Brain pericyte (primary cell): Measurements from ENCODE around the gene COL26A1.

Source experiments
- DNase-seq: peaks from one replicate; pipeline ENCODE4 v3.0.0-alpha.2; 2012; ENCODE audit warnings: low read depth, low spot score

Gene COL26A1

DNA sequence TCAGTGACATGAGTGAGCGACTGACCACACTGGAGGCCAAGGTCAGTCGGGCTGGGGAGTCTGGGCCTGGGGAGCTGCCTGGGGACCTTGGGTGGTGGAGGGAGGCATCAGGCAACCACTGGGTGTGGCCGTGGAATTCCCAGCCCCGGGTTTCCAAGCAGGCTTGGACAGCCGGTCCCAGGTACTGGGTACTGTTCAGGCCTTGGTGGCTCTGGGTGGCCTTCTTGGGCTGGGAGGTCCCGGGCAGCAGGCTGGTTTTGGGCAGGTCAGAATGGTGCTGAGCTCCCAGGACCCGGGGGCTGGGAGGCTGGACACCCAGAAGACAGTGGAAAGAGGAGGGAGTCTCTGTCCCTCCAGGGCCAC lies 170.4 kb downstream of the COL26A1 start:
- no peak for DNase-seq

DNA sequence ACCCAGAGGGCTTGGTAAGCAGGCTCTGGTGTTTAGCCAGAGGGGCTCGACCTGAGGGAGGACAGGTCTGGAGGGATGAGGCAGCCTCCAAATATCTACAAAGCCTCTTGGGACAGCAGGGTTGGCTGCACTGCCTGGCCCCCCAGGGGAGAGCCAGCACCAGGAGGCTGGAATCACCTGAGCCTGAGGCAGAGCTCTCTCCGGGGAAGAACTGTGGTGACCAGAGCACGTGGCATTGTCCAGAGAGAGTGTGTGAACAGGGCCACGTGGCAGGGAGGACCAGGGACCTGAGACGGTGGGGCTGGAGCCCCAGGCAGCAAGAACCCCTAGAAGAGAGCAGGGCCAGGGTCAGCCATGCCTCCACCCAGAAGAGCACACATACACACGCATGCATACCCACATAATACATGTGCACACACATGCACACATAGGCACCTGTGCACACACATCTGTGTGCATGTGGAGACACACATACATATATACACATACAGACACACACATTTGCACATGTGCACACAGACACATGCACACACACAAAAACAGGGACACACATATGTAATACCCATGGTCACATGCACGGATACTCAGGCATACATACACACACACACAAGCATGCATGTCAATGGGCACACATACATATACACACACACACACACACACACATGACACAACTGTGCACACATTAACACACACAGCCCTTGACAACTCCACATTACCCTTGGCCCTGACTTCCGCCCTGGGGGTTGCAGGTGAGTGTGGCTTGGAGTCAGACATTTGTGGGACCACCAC lies 171.5 kb downstream of the COL26A1 start:
- no peak for DNase-seq

DNA sequence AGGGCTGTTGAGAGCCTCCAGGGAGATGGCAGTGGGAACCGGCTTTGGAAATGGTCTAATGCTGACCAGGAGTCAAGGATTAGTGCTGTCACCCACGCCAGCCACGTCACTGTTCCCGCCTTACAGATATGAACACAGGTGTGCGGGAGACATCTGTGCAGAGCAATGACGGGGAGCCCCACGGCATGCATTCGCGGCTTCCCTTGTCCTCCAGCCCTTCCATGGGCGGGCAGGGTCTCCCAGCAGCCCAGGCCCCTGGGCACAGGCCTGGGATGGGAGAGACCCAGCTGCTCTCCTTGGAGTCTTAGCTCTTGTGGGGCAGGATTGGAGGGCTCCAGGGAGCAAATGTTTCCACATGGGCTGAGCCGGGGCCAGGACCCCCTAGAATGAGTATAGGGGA lies 172.2 kb downstream of the COL26A1 start:
- no peak for DNase-seq

DNA sequence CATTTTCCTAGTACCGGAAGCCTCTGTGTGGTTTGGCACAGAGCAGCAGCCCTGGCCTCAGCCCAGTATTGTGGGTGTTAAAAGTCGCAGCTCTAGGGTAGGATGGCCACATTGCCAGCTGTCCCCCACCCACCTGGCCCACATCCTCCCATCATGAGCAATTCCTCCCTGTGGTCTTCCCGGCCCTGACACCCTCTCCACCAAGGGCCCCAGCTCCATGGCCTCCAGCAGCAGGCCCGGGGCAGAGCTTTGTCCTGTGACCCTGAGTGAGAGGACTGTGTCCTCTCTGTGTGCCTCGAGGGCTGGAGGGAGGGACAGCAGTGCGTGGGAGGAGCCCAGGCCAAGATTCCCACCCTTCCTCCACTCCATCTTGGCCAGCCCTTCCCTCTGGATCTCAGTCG lies 172.7 kb downstream of the COL26A1 start:
- no peak for DNase-seq

DNA sequence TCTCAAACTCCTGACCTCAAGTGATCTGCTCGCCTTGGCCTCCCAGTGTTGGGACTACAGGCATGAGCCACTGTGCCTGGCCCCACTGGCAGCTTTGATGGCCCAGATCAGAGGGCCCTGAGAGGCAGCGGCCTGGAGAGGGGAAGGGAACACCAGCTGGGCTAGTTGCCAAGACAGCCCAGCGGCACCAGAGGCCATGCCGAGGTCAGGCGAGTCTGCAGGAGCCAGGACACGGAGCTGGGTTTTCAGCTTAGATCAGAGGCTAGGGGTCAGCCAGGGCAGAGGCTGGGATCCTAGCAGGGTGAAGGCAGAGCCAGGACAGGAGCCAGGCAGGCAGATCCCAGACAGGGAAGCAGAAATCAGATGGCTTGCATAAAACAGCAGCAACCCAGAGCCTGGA lies 173.6 kb downstream of the COL26A1 start:
- no peak for DNase-seq

DNA sequence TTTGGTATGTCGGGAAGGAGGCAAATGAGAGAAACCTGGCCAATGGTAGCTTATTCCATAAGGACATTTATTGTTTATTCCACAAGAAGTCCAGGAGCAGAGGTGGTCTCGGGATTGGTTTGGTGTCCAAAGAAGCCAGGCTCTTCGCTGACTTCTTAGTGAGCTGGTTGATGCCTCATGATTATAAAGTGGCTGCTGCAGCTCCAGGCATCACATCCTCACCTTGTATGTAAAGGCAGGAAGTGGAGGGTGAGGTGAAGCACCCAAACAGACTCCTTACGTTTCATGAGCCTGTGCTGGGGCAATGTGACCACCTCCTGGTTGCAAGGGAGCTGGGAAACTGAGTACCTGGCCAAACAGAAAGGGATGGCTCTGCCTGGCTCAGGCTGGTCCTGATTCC lies 174.0 kb downstream of the COL26A1 start:
- no peak for DNase-seq

DNA sequence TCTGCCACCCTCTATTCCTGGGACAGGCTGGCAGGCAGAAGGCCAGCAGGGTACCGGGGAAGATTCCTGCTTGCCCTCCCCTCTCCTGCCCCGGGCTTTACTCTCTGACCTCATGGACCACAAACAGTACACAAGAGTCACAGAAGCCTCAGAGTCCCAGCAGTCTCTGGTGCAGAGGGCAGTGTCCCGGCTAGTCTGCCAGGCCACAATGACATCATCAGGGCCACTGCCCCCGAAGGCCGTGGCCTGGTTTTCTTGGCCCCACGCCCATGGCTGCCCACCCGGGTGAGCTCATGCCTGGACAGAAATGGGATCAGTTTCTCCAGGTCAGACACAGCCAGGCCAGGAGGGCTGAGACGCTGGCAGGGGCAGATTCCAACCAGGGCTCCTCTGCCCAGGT lies 174.5 kb downstream of the COL26A1 start:
- no peak for DNase-seq

DNA sequence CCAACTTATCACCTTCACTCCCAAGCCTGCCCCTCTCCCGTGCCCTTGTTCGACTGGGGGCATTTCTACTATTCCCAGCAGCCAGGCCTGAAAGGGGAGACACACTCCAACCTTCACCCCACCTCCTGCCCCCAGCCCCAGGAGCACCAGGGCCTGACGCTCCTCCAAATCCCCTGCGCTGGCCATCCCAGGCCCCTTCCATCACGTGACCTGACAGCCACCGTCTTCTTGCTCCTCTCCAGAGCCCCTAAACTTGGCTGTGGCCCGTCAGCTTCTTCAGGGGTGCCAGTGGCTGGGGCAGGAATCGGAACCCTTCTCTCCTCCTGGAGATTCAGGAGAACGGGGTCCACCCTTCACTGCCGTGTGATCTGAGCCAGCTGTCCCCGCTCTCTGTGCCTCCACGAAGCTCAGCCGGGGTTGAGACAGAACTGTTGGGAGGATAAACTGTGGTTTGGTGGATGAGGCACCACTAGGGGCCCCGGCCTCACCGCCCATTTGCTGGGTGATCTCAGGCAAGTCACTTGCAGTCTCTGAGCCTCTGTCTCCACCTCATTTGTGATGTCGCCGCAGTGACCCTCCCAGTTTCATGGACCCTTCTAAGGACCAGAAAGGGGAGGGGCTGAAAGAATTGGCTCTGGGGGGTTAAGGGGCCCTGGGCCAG lies 175.4 kb downstream of the COL26A1 start:
- DNase-seq = no peak

DNA sequence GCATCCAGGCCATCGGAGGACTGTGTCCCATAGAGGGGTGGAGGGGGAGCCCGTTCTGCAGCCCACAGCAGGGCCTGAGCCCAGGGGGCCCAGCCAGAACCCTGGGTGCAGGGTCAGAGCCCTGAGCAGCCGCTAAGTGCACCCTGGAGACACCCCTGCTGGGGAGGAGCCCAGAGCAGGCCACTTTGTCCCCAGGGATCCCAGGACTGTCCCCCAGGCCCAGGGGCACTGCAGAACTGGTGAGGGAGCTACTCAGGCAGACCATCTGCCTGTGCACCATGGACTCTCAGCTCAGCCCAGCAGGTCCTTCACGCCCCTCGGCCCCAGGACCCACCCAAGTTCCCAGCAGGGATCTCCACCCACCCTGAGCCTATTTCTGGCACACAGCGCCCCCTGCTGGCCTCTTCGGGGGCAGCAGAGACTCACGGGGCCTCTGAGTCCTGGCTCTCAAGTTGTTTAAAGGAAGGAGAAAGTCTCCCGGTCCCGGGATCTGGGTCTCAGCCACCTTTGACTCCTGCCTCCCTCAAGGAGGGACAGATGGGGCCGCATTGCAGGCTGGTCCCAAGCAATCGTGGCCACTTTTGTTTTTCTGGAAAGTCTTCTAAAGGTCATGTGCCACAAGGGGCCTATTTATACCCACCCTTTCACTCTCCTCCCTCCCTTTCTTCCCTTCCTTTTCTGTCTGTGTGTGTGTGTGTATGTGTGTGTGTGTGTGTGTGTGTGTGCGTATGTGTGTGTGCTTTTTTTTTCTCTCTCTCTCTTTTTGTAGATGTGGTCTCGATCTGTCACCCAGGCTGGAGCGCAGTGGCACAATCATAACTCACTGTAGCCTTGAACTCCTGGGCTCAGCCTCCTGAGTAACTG lies 176.2 kb downstream of the COL26A1 start:
- no peak for DNase-seq

DNA sequence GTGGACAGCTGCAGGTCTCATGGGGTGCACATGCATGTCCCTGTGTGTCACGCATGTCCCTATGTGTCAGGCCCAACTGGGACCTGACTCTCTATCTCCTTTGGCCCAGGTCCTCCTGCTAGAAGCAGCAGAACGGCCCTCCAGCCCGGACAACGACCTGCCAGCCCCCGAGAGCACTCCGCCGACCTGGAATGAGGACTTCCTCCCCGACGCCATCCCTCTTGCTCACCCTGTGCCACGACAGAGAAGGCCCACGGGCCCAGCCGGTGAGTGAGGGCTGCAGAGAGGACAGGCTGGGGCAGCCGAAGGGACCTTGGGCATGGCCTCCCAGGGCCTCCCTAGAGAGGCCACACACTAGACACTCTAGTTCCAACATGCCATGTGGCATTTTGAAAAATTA lies 177.1 kb downstream of the COL26A1 start:
- DNase-seq = no peak

DNA sequence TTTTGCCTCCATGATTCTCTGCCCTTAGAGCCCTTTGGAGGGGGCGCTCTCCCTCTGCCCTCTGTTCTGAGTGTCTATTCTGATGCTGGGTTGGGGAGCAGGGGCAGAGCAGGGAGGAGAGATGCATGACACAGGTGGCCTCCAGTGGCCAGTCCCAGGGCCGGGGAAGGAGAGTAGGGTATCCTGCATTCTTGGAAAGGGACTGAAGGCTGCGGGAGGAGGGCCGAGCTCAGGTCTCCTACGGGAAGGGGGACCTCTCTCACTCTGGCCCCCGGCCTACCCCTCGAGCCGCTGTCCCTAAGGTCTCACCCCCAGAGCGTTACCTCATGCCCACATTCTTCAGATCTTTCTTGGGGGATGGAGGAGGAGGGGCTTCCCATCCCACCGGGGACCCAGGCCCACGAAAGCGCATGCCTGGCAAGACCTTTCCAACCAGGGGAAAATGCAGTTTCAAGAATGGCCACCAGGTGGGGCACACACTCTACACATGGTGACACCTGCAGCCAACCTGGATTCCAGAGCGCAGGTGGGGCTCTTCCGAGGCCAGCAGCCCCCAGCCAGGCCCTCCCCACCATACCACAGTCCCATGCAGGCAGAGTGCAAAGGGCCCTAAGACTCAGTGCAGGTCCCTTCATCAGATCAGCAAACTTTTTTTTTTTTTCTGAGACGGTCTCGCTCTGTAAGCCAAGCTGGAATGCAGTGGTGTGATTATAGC lies 180.0 kb downstream of the COL26A1 start:
- DNase-seq = no peak

DNA sequence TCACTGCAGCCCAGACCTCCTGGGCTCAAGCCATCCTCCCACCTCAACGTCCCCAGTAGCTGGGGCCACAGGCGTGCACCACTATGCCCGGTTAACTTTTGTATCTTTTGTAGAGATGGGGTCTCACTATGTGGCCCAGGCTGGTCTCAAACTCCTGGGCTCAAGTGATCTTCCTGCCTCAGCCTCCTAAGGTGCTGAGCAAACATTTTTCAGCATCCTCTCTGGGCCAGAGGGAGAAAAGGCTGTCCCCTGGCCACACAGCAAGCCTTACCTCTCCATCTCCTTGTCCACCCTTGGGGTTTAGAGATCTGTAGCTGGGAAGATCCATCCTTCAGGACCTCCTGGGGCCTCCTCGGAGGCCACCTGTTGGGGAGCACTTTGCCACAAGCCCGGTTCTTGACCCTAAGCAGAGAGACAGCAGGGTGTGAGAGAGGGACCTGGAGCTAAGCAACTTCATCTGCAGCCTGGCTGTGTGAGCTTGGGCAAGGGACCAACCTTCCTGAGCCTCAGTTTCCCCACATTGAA lies 180.6 kb downstream of the COL26A1 start:
- DNase-seq = no peak

DNA sequence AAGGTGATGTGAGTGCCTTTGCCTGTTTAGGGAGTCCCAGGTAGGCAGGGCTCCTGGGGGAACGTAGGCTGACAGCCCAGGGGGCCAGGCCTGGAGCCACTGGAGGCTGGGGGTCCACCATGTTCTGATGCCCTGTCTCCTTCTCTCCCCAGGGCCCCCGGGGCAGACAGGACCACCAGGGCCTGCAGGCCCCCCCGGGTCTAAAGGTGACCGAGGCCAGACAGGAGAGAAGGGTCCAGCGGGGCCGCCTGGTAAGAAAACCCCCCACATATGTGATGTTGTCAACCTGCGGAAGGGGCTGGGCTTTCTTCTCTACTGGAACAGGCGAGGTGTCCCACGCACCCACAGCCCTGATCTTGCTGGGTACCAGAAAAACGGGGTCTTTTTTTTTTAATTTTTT lies 181.2 kb downstream of the COL26A1 start:
- no peak for DNase-seq

DNA sequence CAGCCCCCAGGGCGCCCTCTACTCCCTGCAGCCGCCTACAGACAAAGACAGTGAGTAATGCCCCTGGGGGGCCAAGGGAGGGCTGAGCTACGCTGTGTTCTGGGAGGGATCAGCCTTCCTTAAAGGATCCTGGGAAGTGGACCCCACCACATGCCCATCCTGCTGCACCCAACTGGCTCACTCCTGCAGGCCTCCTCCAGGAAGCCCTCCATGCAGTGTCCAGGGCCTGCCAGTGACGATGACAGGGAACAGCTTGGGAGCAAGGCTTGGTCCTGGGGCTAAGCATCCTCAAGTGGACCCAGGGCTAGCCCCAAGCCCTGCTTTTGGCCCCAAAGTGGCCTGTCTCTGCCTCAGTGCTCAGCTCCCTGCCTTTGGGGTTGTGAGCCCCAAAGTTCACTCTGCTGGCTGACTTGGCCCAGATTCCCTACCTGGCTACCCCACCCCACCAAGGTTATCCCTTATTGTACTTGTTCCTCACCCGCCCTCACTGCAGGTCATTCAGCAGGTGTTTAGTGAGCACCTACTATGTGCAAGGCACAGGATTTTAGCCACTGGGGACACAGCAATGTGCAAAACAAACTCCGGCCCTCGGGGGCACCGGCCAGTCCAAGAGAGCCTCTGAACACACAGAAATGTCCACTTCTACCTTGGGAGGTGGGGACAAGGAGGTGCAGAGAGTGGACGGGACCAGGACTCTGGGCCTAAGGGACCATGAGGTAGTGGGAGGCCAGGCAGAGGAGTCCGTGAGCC lies 182.9 kb downstream of the COL26A1 start:
- no peak for DNase-seq

DNA sequence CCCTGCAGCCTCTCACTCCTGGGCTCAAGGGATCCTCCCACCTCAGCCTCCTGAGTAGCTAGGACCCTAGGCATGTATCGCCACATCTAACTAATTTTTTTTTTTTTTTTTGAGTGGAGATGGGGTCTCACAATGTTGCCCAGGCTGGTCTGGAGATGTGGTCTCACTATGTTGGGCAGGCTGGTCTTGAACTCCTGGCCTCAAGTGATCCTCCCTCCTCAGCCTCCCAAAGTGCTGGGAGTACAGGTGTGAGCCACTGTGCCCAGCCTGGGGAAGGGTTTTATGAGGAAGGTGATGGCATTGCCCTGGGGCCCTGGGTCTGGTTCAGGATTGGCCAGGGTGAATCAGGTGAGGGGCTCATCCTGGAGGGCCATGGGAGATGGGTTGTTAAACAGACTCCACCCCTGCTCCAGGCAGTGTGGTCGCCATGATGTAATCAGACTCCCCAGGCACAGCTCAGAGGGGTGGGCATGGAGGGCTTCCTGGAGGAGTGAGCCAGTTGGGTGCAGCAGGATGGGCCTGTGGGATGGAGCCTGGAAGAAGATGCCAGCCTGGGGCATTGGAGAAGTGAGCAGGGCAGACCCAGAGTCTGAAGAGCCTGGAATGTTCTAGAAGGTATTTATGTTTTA lies 183.7 kb downstream of the COL26A1 start:
- DNase-seq = no peak

DNA sequence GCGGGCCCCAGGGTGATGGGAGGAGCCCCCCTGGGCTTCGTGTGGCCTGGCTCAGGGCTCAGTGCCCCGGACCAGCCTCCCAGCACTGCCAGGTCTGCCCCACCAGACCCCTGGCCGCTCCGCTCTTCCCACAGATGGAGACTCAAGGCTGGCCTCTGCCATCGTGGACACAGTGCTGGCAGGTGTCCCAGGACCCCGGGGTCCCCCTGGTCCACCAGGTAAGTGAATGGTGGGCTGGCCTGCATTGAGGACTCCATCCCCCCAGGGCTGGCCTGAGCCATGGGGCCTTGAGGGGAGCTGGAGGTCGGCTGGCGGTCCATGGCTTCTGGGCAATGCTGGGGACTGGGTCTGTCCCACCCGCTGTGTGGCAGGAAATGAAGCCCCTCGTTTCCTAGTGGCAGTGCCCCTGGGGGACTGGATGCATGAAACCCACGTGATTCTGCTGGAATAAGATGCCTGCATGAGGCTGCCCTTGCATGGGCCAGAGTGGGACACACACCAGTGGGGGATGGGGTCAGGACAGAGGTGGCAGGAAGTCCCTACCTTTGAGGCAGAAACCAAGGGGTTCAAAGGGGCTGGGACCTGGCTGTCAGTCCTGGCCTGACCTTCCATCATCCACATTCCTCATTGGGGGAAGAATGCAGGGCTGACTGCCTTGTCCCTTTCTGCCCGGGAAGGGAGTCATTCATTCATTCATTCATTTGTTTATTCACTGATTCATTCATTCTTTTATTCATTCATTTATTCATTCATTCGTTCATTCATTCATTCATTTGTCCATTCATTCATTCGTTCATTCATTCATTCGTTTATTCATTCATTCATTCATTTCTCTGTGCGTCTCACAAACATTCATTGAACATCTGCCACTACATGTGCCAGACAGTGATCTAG lies 184.6 kb downstream of the COL26A1 start:
- DNase-seq = no peak

DNA sequence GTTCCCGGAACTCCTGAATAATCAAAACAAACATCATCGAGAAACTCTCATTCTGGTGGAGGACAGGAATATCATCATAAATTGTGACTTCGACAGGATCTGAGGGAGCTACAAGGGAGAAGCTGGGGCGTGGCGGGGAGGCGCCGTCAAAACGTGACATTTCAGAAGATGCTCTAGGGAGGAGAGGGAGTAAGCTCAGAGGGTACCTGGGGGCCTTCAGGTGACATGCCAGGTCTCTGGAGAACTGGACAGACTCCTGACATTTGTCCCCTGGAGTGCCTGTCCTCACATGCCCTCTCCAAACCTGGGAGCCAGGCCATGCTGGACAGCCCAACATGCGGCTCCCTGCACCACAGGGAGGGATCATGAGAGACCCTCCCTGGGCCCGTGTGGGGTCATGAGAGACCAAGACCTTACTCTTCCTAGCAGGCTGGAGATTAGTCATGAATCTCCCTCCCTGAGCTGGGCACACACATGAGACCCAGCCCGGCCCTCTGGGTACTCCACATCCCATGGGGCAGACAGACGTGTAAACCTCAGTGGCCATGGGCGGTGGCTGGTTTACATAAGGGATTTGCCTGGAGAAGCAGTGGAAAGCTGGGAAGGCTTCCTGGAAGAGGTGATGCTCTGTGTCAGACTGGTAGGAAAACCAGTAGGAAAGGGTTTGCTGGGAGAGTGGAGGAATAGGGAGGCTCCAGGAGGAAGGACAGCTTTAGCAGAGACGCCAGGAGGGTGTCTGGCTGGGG lies 185.4 kb downstream of the COL26A1 start:
- DNase-seq = no peak

DNA sequence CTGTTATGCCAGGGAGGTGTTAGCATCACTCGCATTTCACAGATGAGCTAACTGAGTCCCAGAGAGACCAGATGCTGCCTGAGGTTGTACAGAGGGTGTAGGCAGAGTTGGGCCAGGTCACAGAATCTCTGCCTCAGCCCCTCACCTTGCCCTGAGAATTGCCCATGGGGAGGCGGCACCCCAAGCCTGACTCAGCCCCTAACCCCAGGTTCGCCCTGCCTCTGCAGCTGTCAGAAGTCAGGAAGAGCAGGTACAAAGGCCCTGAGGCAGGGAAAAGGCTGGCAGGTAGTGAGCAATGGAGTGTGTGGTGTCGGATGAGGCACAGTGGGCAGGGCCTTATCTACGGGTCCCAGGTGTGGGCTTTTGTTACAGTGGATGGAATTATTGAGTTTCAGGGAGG lies 187.1 kb downstream of the COL26A1 start:
- no peak for DNase-seq
